ENCODE results near the gene WWC1. TPM values are rescaled to one million over a fixed set of nuclear protein-coding genes. Genes with fewer than 3 reads are reported as not detected.

WWC1 gene
- total and polyA plus RNA-seq, 9 of the 15 experiments (the other 6 are each of a cell fraction or from before 2014, with no cell fraction given), result under 0.01 to 0.54 (median 0.42) TPM; not detected in 6

GRCh38 chr5:168311061-168311566, 19.7 kb downstream of the WWC1 start (continued):
- no peak for TF ChIP-seq STAT6 (CRISPR knock-in tag; IDR thresholded peaks at IDR 0.05)

GRCh38 chr5:168312606-168313295, 21.3 kb downstream of the WWC1 start:
- H3K79me2 ChIP-seq (ENCODE audit: control insufficient read depth, insufficient read depth, low read length), result no peaks in the 10 kb centered on the region
- FAIRE-seq, result no peak
- under 1% methylated on average over 11 of the region's 11 CpGs for WGBS (ENCODE audit: insufficient coverage, low coverage, missing lambda C conversion rate)
- TF ChIP-seq BHLHE40 (IDR thresholded peaks at IDR 0.05; ENCODE audit: low read length) (no peak), SNRNP70 (optimal IDR thresholded peaks at IDR 0.05; ENCODE audit: low read depth, low read length) (no peak), ZNF707 (CRISPR knock-in tag; conservative IDR thresholded peaks at IDR 0.05) (no peak), ZNF318 (IDR thresholded peaks at IDR 0.05; ENCODE audit: borderline replicate concordance in 1 of 2, low read depth in 1 of 2) (no peak), ZNF668 (CRISPR knock-in tag; IDR thresholded peaks at IDR 0.05) (no peak), RBM39 (optimal IDR thresholded peaks at IDR 0.05; ENCODE audit: low read depth, low read length) (no peak)

More at GRCh38 chr5:168312606-168313295, 21.3 kb downstream of the WWC1 start:
- no peak overlapping the region for H2AFZ ChIP-seq (ENCODE audit: low read depth, low read length)
- H3K4me2 ChIP-seq (ENCODE audit: insufficient read depth, low read length), result no peak overlapping the region
- ChIA-PET POLR2A (interaction anchor here (1.0 kb wide), 1 partner anchor 8 kb away, joined by 4 read pairs; no protein-coding TSS in a partner anchor), CTCF (ENCODE audit: low intra/inter-chr PET ratio) (no interaction called here)
- in situ Hi-C loops (cut with MboI), result no loop called here
- no peak overlapping the region for H3K9ac ChIP-seq (ENCODE audit: insufficient read depth in 1 of 2, low read depth in 2 of 2, low read length in 2 of 2)
- peaks cover 0 to 2% of the 10 kb centered on the region in 2 experiments; a peak in 2 of 5 replicates for H3K4me1 ChIP-seq (replicated peaks in 1 of 2; ENCODE audit: control insufficient read depth in 2 of 2, insufficient read depth in 2 of 2, low read length in 2 of 2)
- H3K27me3 ChIP-seq (ENCODE audit: control insufficient read depth in 2 of 2, insufficient read depth in 2 of 2, low read length in 2 of 2), result peaks cover 3 to 15% of the 10 kb centered on the region in 2 experiments; a peak in 2 of 5 replicates
- ATAC-seq (no peak), DNase-seq (ENCODE audit: extremely low read depth in 1 of 4, low spot score in 3 of 4) (no peak)
- intact Hi-C loops (cut with micrococcal nuclease), result no loop called here
- H3K4me3 ChIP-seq, result no peak overlapping the region
- no peaks in the 10 kb centered on the region for H3K9me3 ChIP-seq (replicated peaks; ENCODE audit: control insufficient read depth, insufficient read depth, low read depth, low read length)
- no peaks in the 10 kb centered on the region for H3K9me1 ChIP-seq (ENCODE audit: control insufficient read depth, insufficient read depth, low read length)
- peaks cover 6% of the 10 kb centered on the region; the same call in 1 of the 2 replicates for H4K20me1 ChIP-seq (replicated peaks; ENCODE audit: control insufficient read depth, insufficient read depth, low read length)
- H3K36me3 ChIP-seq (ENCODE audit: control insufficient read depth, insufficient read depth, low read length), result no peaks in the 10 kb centered on the region
- H3K27ac ChIP-seq (ENCODE audit: extremely low read depth, low read depth, low read length), result no peak overlapping the region
- BruUV-seq (replicated peaks), result no TSS peak

Data from K562 (cell line).